Naive thymus-derived CD8-positive, alpha-beta T cell (primary cell): ENCODE measurements around the gene ALAD. TPM values are rescaled to one million over a fixed set of nuclear protein-coding genes. Genes with fewer than 3 reads are reported as not detected.
"Not testable (repeated sequence)": the region's sequence is repeated elsewhere in the genome, so short reads cannot be mapped to it uniquely, and the experiment has no call there.

Source experiments
- ATAC-seq, 2 donors: fragments of 150-1000 bp; cut with Tn5 transposase in 1 of 2; sonication (Bioruptor Pico), chemical (Tn5 transposase) in 1 of 2; 1 replicate in 1 of 2; 2 replicates in 1 of 2; pipeline ENCODE4 v1.10.0; 2021; ENCODE audit warnings: mild to moderate bottlenecking in 2 of 2, moderate library complexity in 2 of 2
- POLR2A ChIA-PET: fragments of 350-600 bp; sonication (Branson Sonifier 250); formaldehyde crosslinking; loops from one replicate; lab custom pipeline; 2021; ENCODE audit warnings: antibody characterized with exemption; lab: Charles Lee
- DNase-seq, 10 donors: peaks; one replicate each; pipeline versions ENCODE4 v3.0.0 to v3.0.0-alpha.2; 2020 to 2022
- H3K27ac Mint-ChIP-seq, 10 donors: one replicate each; pipeline ENCODE4 v1.8.0; 2020 to 2022; ENCODE audit warnings: mild to moderate bottlenecking in 10 of 10, mixed read lengths in 10 of 10, moderate library complexity in 4 of 10, inconsistent platforms in 1 of 10
- H3K27me3 Mint-ChIP-seq, 5 donors: one replicate each; pipeline ENCODE4 v1.8.0; 2021 to 2022; ENCODE audit warnings: mixed read lengths in 5 of 5
- H3K36me3 Mint-ChIP-seq, 3 donors: one replicate each; pipeline ENCODE4 v1.8.0; 2020 to 2022; ENCODE audit warnings: mixed read lengths in 3 of 3, mild to moderate bottlenecking in 2 of 3, inconsistent platforms in 1 of 3
- H3K4me1 Mint-ChIP-seq, 4 donors: one replicate each; pipeline ENCODE4 v1.8.0; 2021 to 2022; ENCODE audit warnings: mixed read lengths in 4 of 4
- H3K4me3 Mint-ChIP-seq, 10 donors: one replicate each; pipeline ENCODE4 v1.8.0; 2020 to 2022; ENCODE audit warnings: mild to moderate bottlenecking in 10 of 10, mixed read lengths in 10 of 10, moderate library complexity in 6 of 10, inconsistent platforms in 1 of 10
- H3K9me3 Mint-ChIP-seq, 9 donors: one replicate each; pipeline ENCODE4 v1.8.0; 2020 to 2022; ENCODE audit warnings: mixed read lengths in 9 of 9, mild to moderate bottlenecking in 3 of 9, inconsistent platforms in 1 of 9, moderate library complexity in 1 of 9
- polyA plus RNA-seq, 3 donors: library from polyadenylated mRNA; unstranded; fragments of 300-500 nt; fragmentation: Illumina TruSeq; gene quantifications; one replicate each; pipeline ENCODE4 v1.2.3, GENCODE V29; 2021
- total RNA-seq, 8 experiments: library from RNA in 2 of 8; stranded (reverse) in 2 of 8; gene quantifications; one replicate each; pipeline ENCODE4 v1.2.3 and lab custom pipeline; 2021 to 2026

The ALAD gene
- total and polyA plus RNA-seq, 5 experiments from 2014 or later: 19.2 to 47.1 (median 29.4) TPM

DNA sequence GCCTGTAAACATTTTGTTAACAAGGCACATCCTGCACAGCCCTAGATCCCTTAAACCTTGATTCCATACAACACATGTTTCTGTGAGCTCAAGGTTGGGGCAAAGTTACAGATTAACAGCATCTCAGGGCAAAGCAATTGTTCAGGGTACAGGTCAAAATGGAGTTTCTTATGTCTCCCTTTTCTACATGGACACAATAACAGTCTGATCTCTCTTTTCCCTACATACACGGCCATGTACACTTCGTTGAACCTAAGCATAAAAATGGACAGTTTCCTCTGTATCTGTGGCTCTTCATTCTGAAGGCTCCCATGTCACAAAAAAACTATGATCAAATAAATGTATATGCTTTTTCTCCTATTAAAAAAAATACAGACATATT, 21.3 kb downstream of the ALAD start:
- H3K9me3 Mint-ChIP-seq, H3K27me3 Mint-ChIP-seq, ATAC-seq, DNase-seq, H3K4me3 Mint-ChIP-seq, POLR2A ChIA-PET, H3K36me3 Mint-ChIP-seq: not testable (repeated sequence)
- peak overlapping the region in 3 of 10 donors; percentile 4 to 42 (median 10) for H3K27ac Mint-ChIP-seq
- H3K4me1 Mint-ChIP-seq: peaks cover 7 to 15% (median 9%) of the 10 kb centered on the region in 4 donors

DNA sequence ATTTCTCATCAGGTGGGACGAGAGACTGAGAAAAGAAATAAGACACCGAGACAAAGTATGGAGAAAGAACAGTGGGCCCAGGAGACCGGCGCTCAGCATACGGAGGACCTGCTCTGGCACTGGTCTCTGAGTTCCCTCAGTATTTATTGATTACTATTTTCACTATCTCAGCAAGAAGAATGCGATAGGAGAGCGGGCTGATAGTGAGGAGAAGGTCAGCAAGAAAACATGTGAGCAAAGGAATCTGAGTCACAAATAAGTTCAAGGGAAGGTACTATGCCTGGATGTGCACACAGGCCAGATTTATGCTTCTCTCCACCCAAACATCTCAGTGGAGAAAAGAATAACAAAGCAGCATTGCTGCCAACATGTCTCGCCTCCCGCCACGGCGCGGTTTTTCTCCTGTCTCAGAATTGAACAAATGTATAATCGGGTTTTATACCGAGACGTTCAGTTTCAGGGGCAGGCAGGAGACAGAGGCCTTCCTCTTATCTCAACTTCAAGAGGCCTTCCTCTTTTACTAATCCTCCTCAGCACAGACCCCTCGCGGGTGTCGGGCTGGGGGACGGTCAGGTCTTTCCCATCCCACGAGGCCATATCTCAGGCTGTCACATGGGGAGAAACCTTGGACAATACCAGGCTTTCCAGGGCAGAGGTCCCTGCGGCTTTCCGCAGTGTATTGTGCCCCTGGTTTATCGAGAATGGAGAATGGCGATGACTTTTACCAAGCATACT, 21.8 kb downstream of the ALAD start:
- peak overlapping the region in 5 of 10 donors; percentile 5 to 69 (median 16) for H3K27ac Mint-ChIP-seq
- POLR2A ChIA-PET: not testable (repeated sequence)
- peak overlapping the region in 3 of 10 donors; percentile 0 to 35 (median 20) for H3K4me3 Mint-ChIP-seq

DNA sequence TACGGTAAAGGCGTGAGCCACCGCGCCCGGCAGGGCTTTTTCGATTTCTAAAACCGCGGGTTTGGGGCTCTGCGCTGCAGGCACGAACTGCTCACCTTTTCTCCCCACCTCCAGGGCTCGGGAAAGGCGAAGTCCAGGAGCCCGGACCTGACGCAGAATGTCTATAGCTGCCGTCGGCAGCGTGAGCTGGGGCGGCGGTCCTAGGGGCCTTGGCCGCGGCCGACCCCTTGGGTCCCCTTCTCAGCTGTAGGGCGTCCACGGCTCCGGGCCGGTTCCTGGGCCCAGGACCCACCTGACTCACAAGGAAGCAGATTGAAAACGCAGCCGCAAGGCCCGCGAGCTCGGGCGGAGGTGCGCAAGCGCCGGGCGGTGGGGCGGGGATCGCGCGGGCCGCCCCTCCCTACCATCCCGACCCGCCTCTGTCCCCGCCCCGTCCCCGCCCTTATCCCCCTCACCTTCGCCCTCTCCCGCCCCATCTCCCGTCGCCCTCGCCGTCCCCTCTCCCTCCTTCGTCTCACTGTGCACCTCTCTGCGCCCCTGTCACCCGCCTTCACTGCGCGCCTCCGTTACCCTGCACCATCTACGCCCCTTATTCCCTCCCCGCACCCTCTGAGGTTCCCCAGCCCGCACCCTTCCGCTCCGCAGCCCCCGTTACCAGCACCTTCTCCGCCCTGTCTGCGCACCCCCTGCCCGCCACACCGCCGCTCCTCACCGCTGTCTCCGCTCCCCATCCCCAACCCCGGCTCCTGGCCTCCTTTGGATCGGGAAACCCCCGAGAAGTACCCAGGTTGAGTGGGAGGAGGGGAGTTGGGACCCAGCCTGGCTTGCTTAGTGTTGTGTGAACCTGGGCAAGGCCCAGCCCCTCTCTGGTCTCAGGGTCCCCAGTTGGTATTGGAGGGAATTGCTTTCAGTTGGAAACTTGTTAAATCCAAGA, 24.2 kb downstream of the ALAD start, which contains the start of gene HDHD3:
Gene HDHD3 (minus strand): TSS at position 353 of the 934 bp plus-strand sequence. CDS start 2,632 bp downstream, outside the sequence.
- Mint-ChIP-seq H3K4me3 (peak within 1 kb of the TSS; percentile 83 to 96 (median 88)), H3K4me1 (peaks cover 7 to 22% (median 13%) of the 10 kb centered on the region in 4 donors), H3K36me3 (peaks cover 0 to 15% (median 0%) of the 10 kb centered on the region in 3 donors), H3K9me3 (no peaks in the 10 kb centered on the region), H3K27ac (peak within 1 kb of the TSS; percentile 29 to 94 (median 90)), H3K27me3 (no peaks in the 10 kb centered on the region)
- ATAC-seq: peak; percentile 87 to 88
- peak; percentile 66 to 87 (median 80) for DNase-seq
- POLR2A ChIA-PET: interaction anchor here (0.6 to 1.8 kb wide), 10 partner anchors 10 to 102 kb away, joined by 3 to 13 read pairs (median 4); partner anchors contain the start of genes ALAD, BSPRY, C9orf43 and POLE3

More for the DNA sequence above, 21.8 kb downstream of the ALAD start:
- peaks cover 7 to 19% (median 10%) of the 10 kb centered on the region in 4 donors for H3K4me1 Mint-ChIP-seq
- ATAC-seq, H3K27me3 Mint-ChIP-seq, H3K36me3 Mint-ChIP-seq, H3K9me3 Mint-ChIP-seq, DNase-seq: not testable (repeated sequence)

DNA sequence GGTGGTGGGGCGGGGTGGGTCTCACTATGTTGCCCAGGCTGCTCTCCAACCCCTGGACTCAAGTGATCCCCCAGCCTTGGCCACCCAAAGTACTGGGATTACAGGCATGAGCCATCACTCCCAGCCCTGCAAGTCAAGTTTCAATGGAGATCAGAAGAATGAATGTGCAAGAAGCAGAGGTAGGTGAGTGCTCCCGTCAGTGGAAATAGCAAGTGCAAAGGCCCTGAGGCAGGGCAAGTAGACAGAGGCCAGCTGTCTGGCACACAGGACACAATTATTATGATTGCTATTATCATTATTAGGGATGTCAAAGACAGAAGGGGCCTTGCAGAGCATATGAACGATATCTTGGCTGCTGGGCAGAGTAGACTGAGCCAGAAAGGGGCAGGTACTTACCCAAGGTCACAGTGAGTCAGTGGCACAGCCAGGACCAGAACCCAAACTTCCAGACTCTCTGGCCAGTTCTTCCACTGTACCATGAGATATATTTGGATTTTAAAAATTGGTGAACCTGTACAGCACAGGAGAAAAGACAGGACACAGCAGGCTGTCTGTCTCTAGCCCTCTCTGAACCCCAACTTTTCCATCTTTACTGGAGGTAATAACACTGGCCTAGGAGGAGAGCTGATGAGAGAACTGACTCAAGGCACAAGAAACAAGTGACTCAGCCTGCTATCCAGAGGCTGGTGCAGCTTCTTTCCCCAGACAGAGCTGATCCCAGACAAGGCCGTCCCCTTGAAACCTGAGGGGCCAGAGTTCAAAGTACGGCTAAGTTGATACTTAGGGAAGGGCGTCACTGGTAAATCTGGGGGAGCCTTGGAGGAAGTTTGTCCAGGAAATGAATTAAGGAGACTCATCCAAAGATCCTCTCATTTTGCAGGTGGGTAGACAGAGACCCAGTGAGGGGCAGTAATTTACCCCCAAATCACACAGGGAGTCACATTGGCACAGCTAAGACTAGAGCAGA, 25.7 kb downstream of the ALAD start:
- POLR2A ChIA-PET: interaction anchor here (0.6 to 1.6 kb wide), 7 partner anchors 8 to 100 kb away, joined by 3 to 7 read pairs (median 4); partner anchors contain the start of genes ALAD, C9orf43, POLE3 and WDR31
- Mint-ChIP-seq H3K27me3 (no peaks in the 10 kb centered on the region), H3K4me3 (peak overlapping the region; percentile 77 to 96 (median 84)), H3K27ac (peak overlapping the region; percentile 29 to 94 (median 90)), H3K9me3 (no peaks in the 10 kb centered on the region), H3K4me1 (peaks cover 7 to 22% (median 13%) of the 10 kb centered on the region in 4 donors), H3K36me3 (peaks cover 0 to 15% (median 0%) of the 10 kb centered on the region in 3 donors)
- DNase-seq: no peak
- no peak for ATAC-seq

DNA sequence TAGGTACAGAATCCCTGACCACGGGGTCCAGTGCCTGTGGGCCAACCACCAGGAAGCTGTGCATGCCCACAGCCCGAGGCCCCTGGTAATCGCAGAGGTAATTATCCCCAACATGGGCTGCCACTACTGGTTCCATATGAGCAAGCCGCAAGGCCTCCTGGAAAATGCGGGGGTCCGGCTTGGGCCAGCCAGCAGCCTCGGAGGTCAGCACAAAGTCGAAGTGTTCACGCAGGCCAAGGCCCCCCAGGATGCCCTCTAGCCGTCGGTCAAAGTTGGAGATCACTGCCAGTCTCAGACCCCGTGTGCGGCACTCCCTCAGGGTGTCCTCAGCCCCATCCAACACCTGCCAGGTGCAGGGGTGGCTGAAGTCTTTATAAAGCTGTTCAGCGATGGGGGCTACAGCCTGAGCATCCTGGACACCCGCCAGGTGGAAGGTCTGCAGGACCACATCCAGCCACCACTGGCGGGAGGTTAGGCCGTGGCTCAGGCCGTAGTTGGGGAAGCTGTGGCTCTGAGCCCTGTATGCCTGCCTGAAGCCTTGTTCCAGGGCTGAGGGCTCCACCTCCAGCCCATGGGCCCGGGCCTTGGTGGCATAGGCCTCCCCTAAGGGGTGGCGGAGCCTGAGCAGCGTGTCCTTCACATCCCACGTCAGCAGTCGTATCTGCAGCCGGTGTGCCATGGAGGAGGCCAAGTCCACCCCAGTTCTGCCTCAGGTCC, 27.2 kb downstream of the ALAD start:
- ATAC-seq (no peak), DNase-seq (no peak)
- no peaks in the 10 kb centered on the region for H3K9me3 Mint-ChIP-seq
- peak overlapping the region in 3 of 10 donors; percentile 48 to 86 (median 53) for H3K27ac Mint-ChIP-seq
- no peaks in the 10 kb centered on the region for H3K27me3 Mint-ChIP-seq
- peaks cover 7 to 22% (median 13%) of the 10 kb centered on the region in 4 donors for H3K4me1 Mint-ChIP-seq
- H3K36me3 Mint-ChIP-seq: peaks cover 0 to 15% (median 0%) of the 10 kb centered on the region in 3 donors
- POLR2A ChIA-PET: interaction anchor here (1.5 kb wide), 1 partner anchor 37 kb away, joined by 7 read pairs; the partner anchor contains the start of genes C9orf43 and POLE3
- H3K4me3 Mint-ChIP-seq: no peak overlapping the region

DNA sequence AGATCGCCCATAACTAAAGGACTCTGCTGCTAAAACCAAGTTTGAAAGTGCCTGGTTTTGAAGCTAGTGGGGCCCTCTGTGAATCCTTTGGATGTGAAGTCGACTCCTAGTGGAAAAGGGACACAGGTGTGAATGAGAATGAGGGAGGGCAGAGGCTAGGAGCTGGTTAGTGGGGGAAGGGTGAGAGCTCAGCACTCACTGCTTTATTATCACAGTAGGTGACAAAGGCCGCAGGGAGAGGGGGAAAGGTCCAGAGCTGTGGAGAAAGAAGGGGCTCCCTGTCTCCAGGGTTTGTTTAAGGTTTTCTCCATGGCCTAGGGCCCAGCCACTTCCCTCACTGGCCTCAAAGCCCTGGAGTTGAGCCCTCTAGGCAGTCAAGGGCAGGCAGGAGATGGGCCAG, 27.8 kb downstream of the ALAD start:
- H3K36me3 Mint-ChIP-seq: peaks cover 0 to 15% (median 0%) of the 10 kb centered on the region in 3 donors
- H3K27me3 Mint-ChIP-seq: no peaks in the 10 kb centered on the region
- POLR2A ChIA-PET: interaction anchor here (1.0 to 1.5 kb wide), 2 partner anchors 37 to 38 kb away, joined by 5 to 7 read pairs; partner anchors contain the start of genes C9orf43 and POLE3
- peak overlapping the region in 4 of 10 donors; percentile 9 to 78 (median 53) for H3K27ac Mint-ChIP-seq
- ATAC-seq: no peak
- H3K4me3 Mint-ChIP-seq: peak overlapping the region in 1 of 10 donors; percentile 16
- no peaks in the 10 kb centered on the region for H3K9me3 Mint-ChIP-seq
- peaks cover 7 to 22% (median 13%) of the 10 kb centered on the region in 4 donors for H3K4me1 Mint-ChIP-seq
- DNase-seq: no peak

DNA sequence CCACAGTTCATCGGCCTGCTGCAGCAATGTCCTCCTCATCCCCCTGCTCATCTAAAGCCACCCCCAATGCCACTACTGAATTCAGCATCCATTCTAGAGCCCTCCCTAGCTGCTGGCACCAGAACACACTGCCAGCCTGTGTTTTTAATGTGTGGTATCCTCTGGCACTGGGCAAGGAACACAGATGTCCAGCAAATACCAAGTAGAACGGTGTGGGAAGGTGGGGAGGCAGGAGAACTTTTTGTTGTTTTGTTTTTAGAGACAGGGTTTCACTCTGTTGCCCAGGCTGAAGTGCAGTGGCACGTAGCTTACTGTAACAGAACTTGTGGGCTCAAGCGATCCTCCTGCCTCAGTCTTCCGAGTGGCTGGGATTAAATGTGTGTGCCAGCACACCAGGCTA, 29.0 kb downstream of the ALAD start:
- H3K27me3 Mint-ChIP-seq: no peaks in the 10 kb centered on the region
- peak overlapping the region in 2 of 10 donors; percentile 6 to 41 for H3K27ac Mint-ChIP-seq
- no peak for DNase-seq
- H3K36me3 Mint-ChIP-seq: peaks cover 0 to 15% (median 0%) of the 10 kb centered on the region in 3 donors
- ATAC-seq: no peak
- H3K4me3 Mint-ChIP-seq: no peak overlapping the region
- POLR2A ChIA-PET: interaction anchor here (1.0 kb wide), 1 partner anchor 38 kb away, joined by 5 read pairs; the partner anchor contains the start of genes C9orf43 and POLE3
- H3K9me3 Mint-ChIP-seq: no peaks in the 10 kb centered on the region
- H3K4me1 Mint-ChIP-seq: peaks cover 7 to 19% (median 13%) of the 10 kb centered on the region in 4 donors

DNA sequence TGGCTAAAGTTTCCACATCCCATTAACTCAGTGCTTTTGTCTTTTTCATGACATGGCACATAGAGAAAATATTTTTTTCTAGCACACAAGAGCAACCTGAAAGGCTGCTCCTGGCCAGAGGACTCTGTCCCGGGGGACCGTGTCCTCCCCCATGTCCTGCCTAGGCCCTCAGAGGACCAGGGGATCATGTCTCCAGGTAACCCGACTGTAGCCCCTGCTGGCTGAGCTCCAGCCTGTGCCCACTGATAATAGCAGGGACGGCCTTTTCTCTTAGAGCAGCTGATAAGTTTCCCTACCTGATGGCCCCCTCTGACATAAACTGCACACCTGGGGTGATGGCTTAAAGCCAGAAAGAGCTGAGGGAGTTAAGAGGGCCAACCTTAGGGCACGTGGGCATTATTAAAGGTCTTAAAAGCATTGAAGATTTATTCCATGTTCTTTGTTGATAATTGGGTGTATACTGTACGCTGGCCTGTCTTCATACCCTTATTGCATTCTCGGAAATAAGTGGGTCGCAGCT, 30.2 kb downstream of the ALAD start:
- Mint-ChIP-seq H3K4me1 (peaks cover 7 to 17% (median 13%) of the 10 kb centered on the region in 4 donors), H3K4me3 (no peak overlapping the region), H3K36me3 (peaks cover 0 to 15% (median 0%) of the 10 kb centered on the region in 3 donors), H3K27me3 (no peaks in the 10 kb centered on the region), H3K9me3 (no peaks in the 10 kb centered on the region), H3K27ac (peak overlapping the region in 2 of 10 donors; percentile 8 to 59)
- ATAC-seq (no peak), DNase-seq (no peak)
- POLR2A ChIA-PET: interaction anchor here (0.6 to 0.7 kb wide), 3 partner anchors 14 to 39 kb away, joined by 3 to 4 read pairs (median 4); partner anchors contain the start of genes C9orf43 and POLE3

DNA sequence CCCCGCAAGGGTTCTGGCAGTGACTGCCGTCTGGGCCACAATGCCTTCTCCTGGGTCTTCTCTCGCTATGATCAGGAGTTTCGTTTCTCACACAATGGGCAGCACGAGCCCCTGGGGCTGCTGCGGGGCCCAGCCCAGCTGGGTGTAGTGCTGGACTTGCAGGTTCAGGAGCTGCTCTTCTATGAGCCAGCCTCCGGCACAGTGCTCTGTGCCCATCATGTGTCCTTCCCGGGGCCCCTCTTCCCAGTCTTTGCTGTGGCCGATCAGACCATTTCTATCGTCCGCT, 31.3 kb downstream of the ALAD start:
- Mint-ChIP-seq H3K27me3 (no peaks in the 10 kb centered on the region), H3K9me3 (no peaks in the 10 kb centered on the region), H3K4me3 (no peak overlapping the region), H3K36me3 (peaks cover 0 to 13% (median 0%) of the 10 kb centered on the region in 3 donors), H3K4me1 (peaks cover 0 to 7% (median 3%) of the 10 kb centered on the region in 4 donors), H3K27ac (no peak overlapping the region)
- POLR2A ChIA-PET: interaction anchor here (0.6 kb wide), 1 partner anchor 18 kb away, joined by 6 read pairs; no protein-coding TSS in a partner anchor
- no peak for DNase-seq
- no peak for ATAC-seq

DNA sequence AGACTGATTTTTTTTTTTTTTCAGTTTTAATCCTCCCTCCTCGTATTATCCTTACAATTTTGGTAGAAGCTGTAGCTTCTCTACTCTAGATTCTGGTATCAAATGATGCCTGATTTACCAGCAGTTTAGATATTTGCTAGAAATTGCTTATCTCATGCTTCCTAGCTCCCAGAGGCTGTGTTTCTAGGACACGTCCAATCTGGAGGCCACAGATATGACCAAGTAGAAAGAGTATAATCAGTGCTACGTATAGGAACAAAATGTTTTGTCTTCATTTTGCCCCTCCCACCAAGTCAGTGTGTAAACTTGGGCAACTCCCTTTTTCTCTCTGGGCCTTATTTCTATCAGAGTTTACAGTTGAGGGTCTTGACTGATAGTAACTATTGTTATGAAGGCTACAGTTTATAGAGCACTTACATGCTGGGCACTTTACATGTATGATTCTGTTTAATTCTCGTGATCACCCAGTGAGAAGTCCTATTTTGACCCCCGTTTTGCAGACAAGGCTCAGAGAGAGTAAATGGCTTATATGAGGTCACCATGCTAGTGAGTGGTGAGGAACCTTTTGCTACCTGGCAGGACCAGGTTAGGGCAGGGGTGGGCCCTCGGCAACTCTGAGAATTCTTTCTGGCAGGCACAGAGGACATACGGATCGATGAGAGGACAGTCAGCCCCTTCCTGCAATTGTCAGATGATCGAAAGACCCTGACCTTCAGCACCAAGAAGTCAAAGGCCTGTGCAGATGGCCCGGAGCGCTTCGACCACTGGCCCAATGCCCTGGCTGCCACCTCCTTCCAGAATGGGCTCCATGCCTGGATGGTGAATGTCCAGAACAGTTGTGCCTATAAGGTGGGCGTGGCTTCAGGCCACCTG, 31.9 kb downstream of the ALAD start:
- H3K27me3 Mint-ChIP-seq: no peaks in the 10 kb centered on the region
- no peak for ATAC-seq
- POLR2A ChIA-PET: no interaction called here

More for the DNA sequence above, 31.9 kb downstream of the ALAD start:
- Mint-ChIP-seq H3K9me3 (no peaks in the 10 kb centered on the region), H3K36me3 (peaks cover 0 to 9% (median 0%) of the 10 kb centered on the region in 3 donors), H3K4me3 (no peak overlapping the region), H3K4me1 (peaks cover 0 to 5% (median 2%) of the 10 kb centered on the region in 4 donors), H3K27ac (no peak overlapping the region)
- no peak for DNase-seq
